WTC11 (cell line): Measurements from ENCODE around the gene IMMT. TPM values are rescaled to one million over a fixed set of nuclear protein-coding genes. Genes with fewer than 3 reads are reported as not detected.

Experiments
- ATAC-seq: fragments of 200-7000 bp; cut with Tn5 transposase; 2 replicates; pipeline ENCODE4 v1.10.0; 2021; ENCODE audit warnings: mild to moderate bottlenecking, moderate library complexity
- CTCF ChIA-PET: fragments of 300-600 bp; sonication (Branson Sonifier 250); formaldehyde crosslinking; loops from one replicate; lab custom pipeline; 2021; ENCODE audit warnings: antibody characterized with exemption; lab: Charles Lee
- POLR2A ChIA-PET: fragments of 350-600 bp; sonication (Branson Sonifier 250); formaldehyde crosslinking; loops from one replicate; lab custom pipeline; 2021; ENCODE audit warnings: antibody characterized with exemption; lab: Charles Lee
- DNase-seq: peaks from one replicate; pipeline ENCODE4 v3.0.0; 2021; ENCODE audit warnings: low spot score
- H3K27ac Mint-ChIP-seq: 2 replicates; pipeline ENCODE4 v1.8.0; 2021; ENCODE audit warnings: mixed read lengths
- H3K27me3 Mint-ChIP-seq: 2 replicates; pipeline ENCODE4 v1.8.0; 2021; ENCODE audit warnings: low read depth, mild to moderate bottlenecking, moderate library complexity, mixed read lengths
- H3K36me3 Mint-ChIP-seq: 2 replicates; pipeline ENCODE4 v1.8.0; 2021; ENCODE audit warnings: mixed read lengths
- H3K4me1 Mint-ChIP-seq: 2 replicates; pipeline ENCODE4 v1.8.0; 2022; ENCODE audit warnings: mixed read lengths
- H3K4me3 Mint-ChIP-seq: 2 replicates; pipeline ENCODE4 v1.8.0; 2021; ENCODE audit warnings: mild to moderate bottlenecking, moderate library complexity, mixed read lengths
- H3K9me3 Mint-ChIP-seq: 2 replicates; pipeline ENCODE4 v1.8.0; 2021; ENCODE audit warnings: mixed read lengths
- CREM ChIP-seq: sonication (generic); formaldehyde crosslinking; IDR thresholded peaks from 2 replicates; pipeline ENCODE4 v1.8.1; 2022; ENCODE audit warnings: mild to moderate bottlenecking, missing genetic modification reagents, moderate library complexity
- ESRRA ChIP-seq: sonication (generic); formaldehyde crosslinking; IDR thresholded peaks from 2 replicates; pipeline ENCODE4 v1.8.1; 2022; ENCODE audit warnings: mild to moderate bottlenecking, missing genetic modification reagents, borderline replicate concordance
- GTF2I ChIP-seq: fragments of 250-450 bp; sonication (Bioruptor Pico); conservative IDR thresholded peaks from 2 replicates; pipeline ENCODE4 v1.4.0; 2021; ENCODE audit warnings: mild to moderate bottlenecking
- NFYB ChIP-seq: sonication (generic); formaldehyde crosslinking; conservative IDR thresholded peaks from 2 replicates; pipeline ENCODE4 v1.8.0; 2022; ENCODE audit warnings: low read depth, missing genetic modification reagents
- NR2C2 ChIP-seq: sonication (generic); formaldehyde crosslinking; IDR thresholded peaks from 2 replicates; pipeline ENCODE4 v1.8.0; 2022; ENCODE audit warnings: mild to moderate bottlenecking, missing genetic modification reagents
- NR3C1 ChIP-seq: sonication (generic); formaldehyde crosslinking; conservative IDR thresholded peaks from 2 replicates; pipeline ENCODE4 v1.8.1; 2023; ENCODE audit warnings: low read depth, mild to moderate bottlenecking, missing genetic modification reagents
- OVOL2 ChIP-seq: fragments of 250-450 bp; sonication (Bioruptor Pico); IDR thresholded peaks from 2 replicates; pipeline ENCODE4 v1.9.0; 2021; ENCODE audit warnings: mild to moderate bottlenecking, borderline replicate concordance
- PRDM15 ChIP-seq: sonication (generic); formaldehyde crosslinking; IDR thresholded peaks from 2 replicates; pipeline ENCODE4 v1.8.0; 2022; ENCODE audit warnings: missing genetic modification reagents
- SOX15 ChIP-seq: fragments of 250-450 bp; sonication (Bioruptor Pico); IDR thresholded peaks from 2 replicates; pipeline ENCODE4 v1.9.0; 2021; ENCODE audit warnings: mild to moderate bottlenecking
- TP53 ChIP-seq: sonication (generic); formaldehyde crosslinking; IDR thresholded peaks from 2 replicates; pipeline ENCODE4 v1.8.1; 2023; ENCODE audit warnings: mild to moderate bottlenecking, missing genetic modification reagents
- ZNF219 ChIP-seq: sonication (generic); formaldehyde crosslinking; IDR thresholded peaks from 2 replicates; pipeline ENCODE4 v1.8.0; 2023; ENCODE audit warnings: missing genetic modification reagents, mild to moderate bottlenecking, borderline replicate concordance
- ZNF512 ChIP-seq: sonication (generic); formaldehyde crosslinking; IDR thresholded peaks from 2 replicates; pipeline ENCODE4 v1.8.1; 2022; ENCODE audit warnings: missing genetic modification reagents, borderline replicate concordance
- total RNA-seq: library from RNA; stranded (reverse); gene quantifications from 3 replicates; pipeline ENCODE4 v1.2.3, GENCODE V29; 2021
- TF ChIP-seq, protein P1 (sequence below): fragments of 250-450 bp; sonication (Bioruptor Pico); IDR thresholded peaks from 2 replicates; pipeline ENCODE4 v1.8.0; 2021; ENCODE audit warnings: mild to moderate bottlenecking
- TF ChIP-seq, protein P2 (sequence below): sonication (generic); formaldehyde crosslinking; IDR thresholded peaks from 2 replicates; pipeline ENCODE4 v1.8.0; 2023; ENCODE audit warnings: missing genetic modification reagents
- TF ChIP-seq, protein P3 (sequence below): sonication (generic); formaldehyde crosslinking; IDR thresholded peaks from 2 replicates; pipeline ENCODE4 v1.8.1; 2023; ENCODE audit warnings: mild to moderate bottlenecking, missing genetic modification reagents
- TF ChIP-seq, protein P4 (sequence below): sonication (generic); formaldehyde crosslinking; IDR thresholded peaks from 2 replicates; pipeline ENCODE4 v1.8.0; 2023; ENCODE audit warnings: missing genetic modification reagents, mild to moderate bottlenecking, borderline replicate concordance

IMMT gene
- total RNA-seq, 1 experiment from 2014 or later = 102 TPM

- no peak for TF ChIP-seq PRDM15
- TF ChIP-seq, protein P1, sequence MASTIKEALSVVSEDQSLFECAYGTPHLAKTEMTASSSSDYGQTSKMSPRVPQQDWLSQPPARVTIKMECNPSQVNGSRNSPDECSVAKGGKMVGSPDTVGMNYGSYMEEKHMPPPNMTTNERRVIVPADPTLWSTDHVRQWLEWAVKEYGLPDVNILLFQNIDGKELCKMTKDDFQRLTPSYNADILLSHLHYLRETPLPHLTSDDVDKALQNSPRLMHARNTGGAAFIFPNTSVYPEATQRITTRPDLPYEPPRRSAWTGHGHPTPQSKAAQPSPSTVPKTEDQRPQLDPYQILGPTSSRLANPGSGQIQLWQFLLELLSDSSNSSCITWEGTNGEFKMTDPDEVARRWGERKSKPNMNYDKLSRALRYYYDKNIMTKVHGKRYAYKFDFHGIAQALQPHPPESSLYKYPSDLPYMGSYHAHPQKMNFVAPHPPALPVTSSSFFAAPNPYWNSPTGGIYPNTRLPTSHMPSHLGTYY (CRISPR knock-in tag) = no peak
- no peak for TF ChIP-seq ESRRA (CRISPR knock-in tag)
- TF ChIP-seq NFYB (CRISPR knock-in tag) = no peak
- TF ChIP-seq GTF2I (CRISPR knock-in tag) = no peak
- TF ChIP-seq SOX15 (CRISPR knock-in tag) = no peak
- no peak for TF ChIP-seq CREM (CRISPR knock-in tag)
- no peak for TF ChIP-seq ZNF512 (CRISPR knock-in tag)
Observed at GRCh38 chr2:86225581-86225980, 30.3 kb upstream of the IMMT start (continued).

GRCh38 chr2:86224645-86225355 is 29.5 kb upstream of the IMMT start:
- no peaks in the 10 kb centered on the region for H3K9me3 Mint-ChIP-seq
- ChIA-PET POLR2A (no interaction called here), CTCF (no interaction called here)
- DNase-seq (no peak), ATAC-seq (no peak)
- no peak overlapping the region for H3K27ac Mint-ChIP-seq
- no peak overlapping the region for H3K4me3 Mint-ChIP-seq
- no peaks in the 10 kb centered on the region for H3K27me3 Mint-ChIP-seq
- no peaks in the 10 kb centered on the region for H3K36me3 Mint-ChIP-seq
- H3K4me1 Mint-ChIP-seq = peaks cover 16% of the 10 kb centered on the region
- TF ChIP-seq ZNF219 (no peak), NR2C2 (CRISPR knock-in tag) (no peak), OVOL2 (CRISPR knock-in tag) (no peak), NR3C1 (CRISPR knock-in tag) (no peak), PRDM15 (no peak), TP53 (CRISPR knock-in tag) (no peak)
- TF ChIP-seq, protein P2, sequence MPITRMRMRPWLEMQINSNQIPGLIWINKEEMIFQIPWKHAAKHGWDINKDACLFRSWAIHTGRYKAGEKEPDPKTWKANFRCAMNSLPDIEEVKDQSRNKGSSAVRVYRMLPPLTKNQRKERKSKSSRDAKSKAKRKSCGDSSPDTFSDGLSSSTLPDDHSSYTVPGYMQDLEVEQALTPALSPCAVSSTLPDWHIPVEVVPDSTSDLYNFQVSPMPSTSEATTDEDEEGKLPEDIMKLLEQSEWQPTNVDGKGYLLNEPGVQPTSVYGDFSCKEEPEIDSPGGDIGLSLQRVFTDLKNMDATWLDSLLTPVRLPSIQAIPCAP (CRISPR knock-in tag) = no peak
- TF ChIP-seq, protein P3, sequence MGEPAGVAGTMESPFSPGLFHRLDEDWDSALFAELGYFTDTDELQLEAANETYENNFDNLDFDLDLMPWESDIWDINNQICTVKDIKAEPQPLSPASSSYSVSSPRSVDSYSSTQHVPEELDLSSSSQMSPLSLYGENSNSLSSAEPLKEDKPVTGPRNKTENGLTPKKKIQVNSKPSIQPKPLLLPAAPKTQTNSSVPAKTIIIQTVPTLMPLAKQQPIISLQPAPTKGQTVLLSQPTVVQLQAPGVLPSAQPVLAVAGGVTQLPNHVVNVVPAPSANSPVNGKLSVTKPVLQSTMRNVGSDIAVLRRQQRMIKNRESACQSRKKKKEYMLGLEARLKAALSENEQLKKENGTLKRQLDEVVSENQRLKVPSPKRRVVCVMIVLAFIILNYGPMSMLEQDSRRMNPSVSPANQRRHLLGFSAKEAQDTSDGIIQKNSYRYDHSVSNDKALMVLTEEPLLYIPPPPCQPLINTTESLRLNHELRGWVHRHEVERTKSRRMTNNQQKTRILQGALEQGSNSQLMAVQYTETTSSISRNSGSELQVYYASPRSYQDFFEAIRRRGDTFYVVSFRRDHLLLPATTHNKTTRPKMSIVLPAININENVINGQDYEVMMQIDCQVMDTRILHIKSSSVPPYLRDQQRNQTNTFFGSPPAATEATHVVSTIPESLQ (CRISPR knock-in tag) = no peak
- TF ChIP-seq, protein P4, sequence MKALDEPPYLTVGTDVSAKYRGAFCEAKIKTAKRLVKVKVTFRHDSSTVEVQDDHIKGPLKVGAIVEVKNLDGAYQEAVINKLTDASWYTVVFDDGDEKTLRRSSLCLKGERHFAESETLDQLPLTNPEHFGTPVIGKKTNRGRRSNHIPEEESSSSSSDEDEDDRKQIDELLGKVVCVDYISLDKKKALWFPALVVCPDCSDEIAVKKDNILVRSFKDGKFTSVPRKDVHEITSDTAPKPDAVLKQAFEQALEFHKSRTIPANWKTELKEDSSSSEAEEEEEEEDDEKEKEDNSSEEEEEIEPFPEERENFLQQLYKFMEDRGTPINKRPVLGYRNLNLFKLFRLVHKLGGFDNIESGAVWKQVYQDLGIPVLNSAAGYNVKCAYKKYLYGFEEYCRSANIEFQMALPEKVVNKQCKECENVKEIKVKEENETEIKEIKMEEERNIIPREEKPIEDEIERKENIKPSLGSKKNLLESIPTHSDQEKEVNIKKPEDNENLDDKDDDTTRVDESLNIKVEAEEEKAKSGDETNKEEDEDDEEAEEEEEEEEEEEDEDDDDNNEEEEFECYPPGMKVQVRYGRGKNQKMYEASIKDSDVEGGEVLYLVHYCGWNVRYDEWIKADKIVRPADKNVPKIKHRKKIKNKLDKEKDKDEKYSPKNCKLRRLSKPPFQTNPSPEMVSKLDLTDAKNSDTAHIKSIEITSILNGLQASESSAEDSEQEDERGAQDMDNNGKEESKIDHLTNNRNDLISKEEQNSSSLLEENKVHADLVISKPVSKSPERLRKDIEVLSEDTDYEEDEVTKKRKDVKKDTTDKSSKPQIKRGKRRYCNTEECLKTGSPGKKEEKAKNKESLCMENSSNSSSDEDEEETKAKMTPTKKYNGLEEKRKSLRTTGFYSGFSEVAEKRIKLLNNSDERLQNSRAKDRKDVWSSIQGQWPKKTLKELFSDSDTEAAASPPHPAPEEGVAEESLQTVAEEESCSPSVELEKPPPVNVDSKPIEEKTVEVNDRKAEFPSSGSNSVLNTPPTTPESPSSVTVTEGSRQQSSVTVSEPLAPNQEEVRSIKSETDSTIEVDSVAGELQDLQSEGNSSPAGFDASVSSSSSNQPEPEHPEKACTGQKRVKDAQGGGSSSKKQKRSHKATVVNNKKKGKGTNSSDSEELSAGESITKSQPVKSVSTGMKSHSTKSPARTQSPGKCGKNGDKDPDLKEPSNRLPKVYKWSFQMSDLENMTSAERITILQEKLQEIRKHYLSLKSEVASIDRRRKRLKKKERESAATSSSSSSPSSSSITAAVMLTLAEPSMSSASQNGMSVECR = no peak
